GM23338 (cell line): ENCODE data around the gene TAF1D. TPM values are rescaled to one million over a fixed set of nuclear protein-coding genes. Genes with fewer than 3 reads are reported as not detected.

Experiments used
- ATAC-seq: fragments of 200-7000 bp; cut with Tn5 transposase; 3 replicates; pipeline ENCODE4 v1.9.1; 2020
- DNase-seq: peaks from one replicate; pipeline ENCODE4 v3.0.0-alpha.2; 2015; ENCODE audit warnings: low spot score
- H2AFZ ChIP-seq: fragments of 200-600 bp; sonication (generic); 2 replicates; pipeline ENCODE4 v1.8.0; 2016; ENCODE audit warnings: antibody characterized with exemption, mild to moderate bottlenecking, moderate library complexity
- H3F3A ChIP-seq: fragments of 200-600 bp; sonication (generic); replicated peaks from 2 replicates; pipeline ENCODE4 v1.8.0; 2017; ENCODE audit warnings: antibody characterized with exemption, mixed run types, low read depth
- H3K27ac ChIP-seq: fragments of 200-600 bp; sonication (generic); 2 replicates; pipeline ENCODE4 v1.6.1; 2016; ENCODE audit warnings: low read depth
- H3K27me3 ChIP-seq: fragments of 200-600 bp; sonication (generic); 2 replicates; pipeline ENCODE4 v1.8.0; 2016; ENCODE audit warnings: mild to moderate bottlenecking, mixed run types, moderate library complexity; ENCODE audit not compliant: insufficient read depth
- H3K36me3 ChIP-seq: fragments of 200-600 bp; sonication (generic); 2 replicates; pipeline ENCODE4 v1.8.0; 2016; ENCODE audit warnings: mild to moderate bottlenecking; ENCODE audit not compliant: insufficient read depth
- H3K4me1 ChIP-seq: fragments of 200-600 bp; sonication (generic); 2 replicates; pipeline ENCODE4 v1.8.0; 2016; ENCODE audit warnings: mild to moderate bottlenecking, moderate library complexity; ENCODE audit not compliant: insufficient read depth
- H3K4me2 ChIP-seq: fragments of 200-600 bp; sonication (generic); 2 replicates; pipeline ENCODE4 v1.7.1; 2017; ENCODE audit warnings: mixed run types
- H3K4me3 ChIP-seq: fragments of 200-600 bp; sonication (generic); 2 replicates; pipeline ENCODE4 v1.6.1; 2016; ENCODE audit warnings: mixed run types
- H3K79me2 ChIP-seq: fragments of 200-600 bp; sonication (generic); replicated peaks from 2 replicates; pipeline ENCODE4 v1.8.0; 2017; ENCODE audit warnings: mild to moderate bottlenecking; ENCODE audit not compliant: insufficient read depth
- H3K9me2 ChIP-seq: fragments of 200-600 bp; sonication (generic); 2 replicates; pipeline ENCODE4 v1.8.0; 2017; ENCODE audit not compliant: insufficient read depth
- H4K20me1 ChIP-seq: fragments of 200-600 bp; sonication (generic); replicated peaks from 2 replicates; pipeline ENCODE4 v1.8.0; 2017; ENCODE audit warnings: mild to moderate bottlenecking; ENCODE audit not compliant: insufficient read depth
- H3K27ac Mint-ChIP-seq: 2 replicates; pipeline ENCODE4 v1.8.0; 2020; ENCODE audit warnings: inconsistent platforms, mild to moderate bottlenecking, moderate library complexity, mixed read lengths
- H3K27me3 Mint-ChIP-seq: 3 replicates; pipeline ENCODE4 v1.8.0; 2022; ENCODE audit warnings: low read depth, mild to moderate bottlenecking, moderate library complexity, mixed read lengths, inconsistent platforms; ENCODE audit not compliant: insufficient read depth, poor library complexity
- H3K36me3 Mint-ChIP-seq: 3 replicates; pipeline ENCODE4 v1.8.0; 2021; ENCODE audit warnings: low read depth, mild to moderate bottlenecking, inconsistent platforms, moderate library complexity, mixed read lengths
- H3K4me1 Mint-ChIP-seq: 3 replicates; pipeline ENCODE4 v1.8.0; 2020; ENCODE audit warnings: mild to moderate bottlenecking, inconsistent platforms, mixed read lengths
- H3K4me3 Mint-ChIP-seq: 3 replicates; pipeline ENCODE4 v1.8.0; 2021; ENCODE audit warnings: moderate library complexity, mild to moderate bottlenecking, inconsistent platforms, mixed read lengths
- H3K9me3 Mint-ChIP-seq: 3 replicates; pipeline ENCODE4 v1.8.0; 2020; ENCODE audit warnings: moderate library complexity, mild to moderate bottlenecking, inconsistent platforms, mixed read lengths
- CREB1 ChIP-seq: fragments of 250-450 bp; sonication (Bioruptor Pico); IDR thresholded peaks from 2 replicates; pipeline ENCODE4 v1.5.0; 2020; ENCODE audit warnings: low read depth, mild to moderate bottlenecking, moderate library complexity
- CTCF ChIP-seq, 2 experiments: fragments of 200-600 bp in 1 of 2; sonication (generic) in 1 of 2; conservative IDR thresholded peaks; 2 replicates each; pipeline versions ENCODE4 v1.5.1 to v1.6.1; 2016 to 2017; ENCODE audit warnings: antibody characterized with exemption in 2 of 2, low read depth in 2 of 2, mild to moderate bottlenecking in 2 of 2, moderate library complexity in 1 of 2
- ETS1 ChIP-seq: IDR thresholded peaks from 2 replicates; pipeline ENCODE4 v1.6.1; 2016; ENCODE audit warnings: antibody characterized with exemption
- EZH2 ChIP-seq: fragments of 200-600 bp; sonication (generic); IDR thresholded peaks from one replicate; pipeline ENCODE4 v1.8.0; 2017; ENCODE audit warnings: antibody characterized with exemption, mild to moderate bottlenecking, low read depth; ENCODE audit not compliant: unreplicated experiment
- EZH2phosphoT487 ChIP-seq: fragments of 200-600 bp; sonication (generic); IDR thresholded peaks from one replicate; pipeline ENCODE4 v1.8.1; 2018; ENCODE audit warnings: antibody characterized with exemption; ENCODE audit not compliant: unreplicated experiment
- JUNB ChIP-seq: IDR thresholded peaks from one replicate; pipeline ENCODE4 v1.6.1; 2016; ENCODE audit warnings: antibody characterized with exemption; ENCODE audit not compliant: unreplicated experiment
- NANOG ChIP-seq: IDR thresholded peaks from 2 replicates; pipeline ENCODE4 v1.6.1; 2016; ENCODE audit warnings: antibody characterized with exemption, borderline replicate concordance
- POLR2AphosphoS5 ChIP-seq: IDR thresholded peaks from 2 replicates; pipeline ENCODE4 v1.6.1; 2016; ENCODE audit warnings: antibody characterized with exemption, low read depth
- REST ChIP-seq: IDR thresholded peaks from one replicate; pipeline ENCODE4 v1.6.1; 2018; ENCODE audit warnings: antibody characterized with exemption; ENCODE audit not compliant: unreplicated experiment
- STAT1 ChIP-seq: IDR thresholded peaks from one replicate; pipeline ENCODE4 v1.6.1; 2016; ENCODE audit warnings: antibody characterized with exemption; ENCODE audit not compliant: unreplicated experiment
- ZNF114 ChIP-seq: fragments of 250-450 bp; sonication (Bioruptor Pico); IDR thresholded peaks from 2 replicates; pipeline ENCODE4 v1.5.0; 2020; ENCODE audit warnings: mild to moderate bottlenecking, moderate library complexity
- ZNF331 ChIP-seq: fragments of 250-450 bp; sonication (Bioruptor Pico); IDR thresholded peaks from 2 replicates; pipeline ENCODE4 v1.5.0; 2020; ENCODE audit warnings: low read depth, mild to moderate bottlenecking, moderate library complexity
- polyA plus RNA-seq: library from polyadenylated mRNA; unstranded; fragments of >200 nt; fragmentation: Nextera tagmentation; extraction: Ambion mirVana; gene quantifications from 2 replicates; pipeline ENCODE4 v1.2.1, GENCODE V29; 2016
- total RNA-seq: library from RNA; depleted of rRNA; stranded (reverse); fragments of >200 nt; shearing (Covaris generic); gene quantifications from 2 replicates; pipeline ENCODE4 v1.2.3, GENCODE V29; 2014
- TF ChIP-seq, protein P1 (sequence below): fragments of 250-450 bp; sonication (Bioruptor Pico); IDR thresholded peaks from 2 replicates; pipeline ENCODE4 v1.5.0; 2020; ENCODE audit warnings: mild to moderate bottlenecking, moderate library complexity

The TAF1D gene
- total and polyA plus RNA-seq, 2 experiments from 2014 or later = 240 to 246 TPM

- no peak overlapping the region for H3K4me3 Mint-ChIP-seq
- no peaks in the 10 kb centered on the region for H3K27me3 Mint-ChIP-seq
- no peaks in the 10 kb centered on the region for H3K79me2 ChIP-seq
- H3K4me2 ChIP-seq = no peak overlapping the region
- DNase-seq (no peak), ATAC-seq (no peak)
- H3K9me2 ChIP-seq = no peaks in the 10 kb centered on the region
- H3K4me3 ChIP-seq = no peak overlapping the region
- no peak overlapping the region for H3K27ac Mint-ChIP-seq
- no peaks in the 10 kb centered on the region for H3K4me1 Mint-ChIP-seq
- TF ChIP-seq STAT1 = no peak
- no peak for TF ChIP-seq NANOG
- TF ChIP-seq POLR2AphosphoS5 = no peak
- no peak for TF ChIP-seq JUNB
- no peak for TF ChIP-seq REST
- TF ChIP-seq, protein P1, sequence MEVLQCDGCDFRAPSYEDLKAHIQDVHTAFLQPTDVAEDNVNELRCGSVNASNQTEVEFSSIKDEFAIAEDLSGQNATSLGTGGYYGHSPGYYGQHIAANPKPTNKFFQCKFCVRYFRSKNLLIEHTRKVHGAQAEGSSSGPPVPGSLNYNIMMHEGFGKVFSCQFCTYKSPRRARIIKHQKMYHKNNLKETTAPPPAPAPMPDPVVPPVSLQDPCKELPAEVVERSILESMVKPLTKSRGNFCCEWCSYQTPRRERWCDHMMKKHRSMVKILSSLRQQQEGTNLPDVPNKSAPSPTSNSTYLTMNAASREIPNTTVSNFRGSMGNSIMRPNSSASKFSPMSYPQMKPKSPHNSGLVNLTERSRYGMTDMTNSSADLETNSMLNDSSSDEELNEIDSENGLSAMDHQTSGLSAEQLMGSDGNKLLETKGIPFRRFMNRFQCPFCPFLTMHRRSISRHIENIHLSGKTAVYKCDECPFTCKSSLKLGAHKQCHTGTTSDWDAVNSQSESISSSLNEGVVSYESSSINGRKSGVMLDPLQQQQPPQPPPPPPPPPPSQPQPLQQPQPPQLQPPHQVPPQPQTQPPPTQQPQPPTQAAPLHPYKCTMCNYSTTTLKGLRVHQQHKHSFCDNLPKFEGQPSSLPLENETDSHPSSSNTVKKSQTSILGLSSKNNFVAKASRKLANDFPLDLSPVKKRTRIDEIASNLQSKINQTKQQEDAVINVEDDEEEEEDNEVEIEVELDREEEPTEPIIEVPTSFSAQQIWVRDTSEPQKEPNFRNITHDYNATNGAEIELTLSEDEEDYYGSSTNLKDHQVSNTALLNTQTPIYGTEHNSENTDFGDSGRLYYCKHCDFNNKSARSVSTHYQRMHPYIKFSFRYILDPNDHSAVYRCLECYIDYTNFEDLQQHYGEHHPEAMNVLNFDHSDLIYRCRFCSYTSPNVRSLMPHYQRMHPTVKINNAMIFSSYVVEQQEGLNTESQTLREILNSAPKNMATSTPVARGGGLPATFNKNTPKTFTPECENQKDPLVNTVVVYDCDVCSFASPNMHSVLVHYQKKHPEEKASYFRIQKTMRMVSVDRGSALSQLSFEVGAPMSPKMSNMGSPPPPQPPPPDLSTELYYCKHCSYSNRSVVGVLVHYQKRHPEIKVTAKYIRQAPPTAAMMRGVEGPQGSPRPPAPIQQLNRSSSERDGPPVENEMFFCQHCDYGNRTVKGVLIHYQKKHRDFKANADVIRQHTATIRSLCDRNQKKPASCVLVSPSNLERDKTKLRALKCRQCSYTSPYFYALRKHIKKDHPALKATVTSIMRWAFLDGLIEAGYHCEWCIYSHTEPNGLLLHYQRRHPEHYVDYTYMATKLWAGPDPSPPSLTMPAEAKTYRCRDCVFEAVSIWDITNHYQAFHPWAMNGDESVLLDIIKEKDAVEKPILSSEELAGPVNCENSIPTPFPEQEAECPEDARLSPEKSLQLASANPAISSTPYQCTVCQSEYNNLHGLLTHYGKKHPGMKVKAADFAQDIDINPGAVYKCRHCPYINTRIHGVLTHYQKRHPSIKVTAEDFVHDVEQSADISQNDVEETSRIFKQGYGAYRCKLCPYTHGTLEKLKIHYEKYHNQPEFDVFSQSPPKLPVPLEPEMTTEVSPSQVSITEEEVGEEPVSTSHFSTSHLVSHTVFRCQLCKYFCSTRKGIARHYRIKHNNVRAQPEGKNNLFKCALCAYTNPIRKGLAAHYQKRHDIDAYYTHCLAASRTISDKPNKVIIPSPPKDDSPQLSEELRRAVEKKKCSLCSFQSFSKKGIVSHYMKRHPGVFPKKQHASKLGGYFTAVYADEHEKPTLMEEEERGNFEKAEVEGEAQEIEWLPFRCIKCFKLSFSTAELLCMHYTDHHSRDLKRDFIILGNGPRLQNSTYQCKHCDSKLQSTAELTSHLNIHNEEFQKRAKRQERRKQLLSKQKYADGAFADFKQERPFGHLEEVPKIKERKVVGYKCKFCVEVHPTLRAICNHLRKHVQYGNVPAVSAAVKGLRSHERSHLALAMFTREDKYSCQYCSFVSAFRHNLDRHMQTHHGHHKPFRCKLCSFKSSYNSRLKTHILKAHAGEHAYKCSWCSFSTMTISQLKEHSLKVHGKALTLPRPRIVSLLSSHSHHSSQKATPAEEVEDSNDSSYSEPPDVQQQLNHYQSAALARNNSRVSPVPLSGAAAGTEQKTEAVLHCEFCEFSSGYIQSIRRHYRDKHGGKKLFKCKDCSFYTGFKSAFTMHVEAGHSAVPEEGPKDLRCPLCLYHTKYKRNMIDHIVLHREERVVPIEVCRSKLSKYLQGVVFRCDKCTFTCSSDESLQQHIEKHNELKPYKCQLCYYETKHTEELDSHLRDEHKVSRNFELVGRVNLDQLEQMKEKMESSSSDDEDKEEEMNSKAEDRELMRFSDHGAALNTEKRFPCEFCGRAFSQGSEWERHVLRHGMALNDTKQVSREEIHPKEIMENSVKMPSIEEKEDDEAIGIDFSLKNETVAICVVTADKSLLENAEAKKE = no peak
- TF ChIP-seq CREB1 (CRISPR knock-in tag) = no peak
- no peak for TF ChIP-seq CTCF (conservative IDR thresholded peaks at IDR 0.05; ENCODE audit: low read depth in 2 of 2)
- no peak for TF ChIP-seq EZH2
- no peak for TF ChIP-seq EZH2phosphoT487
- no peak for TF ChIP-seq ZNF114
- no peak for TF ChIP-seq ZNF331 (CRISPR knock-in tag)
- no peak for TF ChIP-seq ETS1
- no peak overlapping the region for H2AFZ ChIP-seq
- H3K9me3 Mint-ChIP-seq = no peaks in the 10 kb centered on the region
- no peak overlapping the region for H3K27ac ChIP-seq
- no peaks in the 10 kb centered on the region for H4K20me1 ChIP-seq
- H3K36me3 Mint-ChIP-seq = peaks cover 59% of the 10 kb centered on the region
- H3K27me3 ChIP-seq = no peaks in the 10 kb centered on the region
- H3K36me3 ChIP-seq = peaks cover 23% of the 10 kb centered on the region; the same call in 1 of the 2 replicates
- no peaks in the 10 kb centered on the region for H3K4me1 ChIP-seq
- no peaks in the 10 kb centered on the region for H3F3A ChIP-seq
These were observed 55.1 kb downstream of the TAF1D start for GRCh38 chr11:93686226-93686625.
